ENCODE data around the gene LMF1. TPM values are rescaled to one million over a fixed set of nuclear protein-coding genes. Genes with fewer than 3 reads are reported as not detected.

Gene LMF1
- total RNA-seq, 1 experiment from 2014 or later: 12.8 TPM

- peaks cover 75% of the 10 kb centered on the region for H3K27me3 ChIP-seq (ENCODE audit: insufficient read depth, low read length)
- ChIA-PET POLR2A (no interaction called here), RAD21 (ENCODE audit: low non-redundant PET in 1 of 2, low total read pairs in 2 of 2, uncharacterized antibody in 2 of 2, unreplicated experiment in 2 of 2) (no interaction called here), CTCF (no interaction called here)
- no peak overlapping the region for H3K4me2 ChIP-seq (ENCODE audit: low read length)
- ATAC-seq: no peak
- TF ChIP-seq TCF7L2 (IDR thresholded peaks at IDR 0.05; ENCODE audit: borderline replicate concordance, extremely low read depth, insufficient read depth, insufficient read length) (no peak), MAX (IDR thresholded peaks at IDR 0.05) (no peak), SRF (IDR thresholded peaks at IDR 0.05; ENCODE audit: low read depth) (no peak), SIN3A (IDR thresholded peaks at IDR 0.05; ENCODE audit: low read depth) (no peak), ZFX (IDR thresholded peaks at IDR 0.05) (no peak), CEBPB (IDR thresholded peaks at IDR 0.05; ENCODE audit: low read depth) (no peak)
- H4K20me1 ChIP-seq (ENCODE audit: insufficient read depth): no peaks in the 10 kb centered on the region
- H3K9ac ChIP-seq (ENCODE audit: low read length): no peak overlapping the region
- intact Hi-C loops (cut with micrococcal nuclease): no loop called here
- no peak overlapping the region for H3K4me3 ChIP-seq (replicated peaks in 1 of 2; ENCODE audit: low read depth in 1 of 2, low read length in 2 of 2)
- H3K27ac ChIP-seq (ENCODE audit: low read depth, low read length): no peak overlapping the region
- H3K9me3 ChIP-seq (ENCODE audit: control insufficient read depth in 1 of 2, insufficient read depth in 1 of 2, low read depth in 1 of 2, low read length in 2 of 2): no peaks in the 10 kb centered on the region; a peak in 1 of 4 replicates
- BruUV-seq (replicated peaks): no TSS peak
- no peaks in the 10 kb centered on the region for H3K79me2 ChIP-seq (ENCODE audit: insufficient read depth, low read length)
- no peak for DNase-seq (ENCODE audit: low read depth, low spot score)
- H3K4me1 ChIP-seq (ENCODE audit: control insufficient read depth in 1 of 2, insufficient read depth in 2 of 2, low read length in 2 of 2): peaks cover 35 to 46% of the 10 kb centered on the region in 2 experiments
- no peaks in the 10 kb centered on the region for H3K9me2 ChIP-seq (ENCODE audit: insufficient read depth)
- no peaks in the 10 kb centered on the region for H3K36me3 ChIP-seq (ENCODE audit: control insufficient read depth in 1 of 2, insufficient read depth in 2 of 2, low read length in 2 of 2)
- H2AFZ ChIP-seq (ENCODE audit: low read depth, low read length, poor library complexity, severe bottlenecking): no peak overlapping the region
These were observed 28.9 kb upstream of the LMF1 start for GRCh38 chr16:999677-1000076.

GRCh38 chr16:998615-999014, 27.8 kb upstream of the LMF1 start:
- TF ChIP-seq ZFX (IDR thresholded peaks at IDR 0.05): 0 out of 2 replicates have a peak, but pooled peaks have one; percentile 11
- TF ChIP-seq REST (IDR thresholded peaks at IDR 0.05; ENCODE audit: low read depth): no peak
- TF ChIP-seq JUND (IDR thresholded peaks at IDR 0.05): no peak
- no peak for TF ChIP-seq CBX3 (IDR thresholded peaks at IDR 0.05; ENCODE audit: low read depth)
- Histone ChIP-seq H3K9ac (ENCODE audit: low read length) (no peak overlapping the region), H3K4me2 (ENCODE audit: low read length) (no peak overlapping the region), H3K27ac (ENCODE audit: low read depth, low read length) (no peak overlapping the region), H2AFZ (ENCODE audit: low read depth, low read length, poor library complexity, severe bottlenecking) (no peak overlapping the region), H3K4me3 (replicated peaks in 1 of 2; ENCODE audit: low read depth in 1 of 2, low read length in 2 of 2) (no peak overlapping the region), H3K79me2 (ENCODE audit: insufficient read depth, low read length) (no peaks in the 10 kb centered on the region), H3K4me1 (ENCODE audit: control insufficient read depth in 1 of 2, insufficient read depth in 2 of 2, low read length in 2 of 2) (peaks cover 31 to 37% of the 10 kb centered on the region in 2 experiments), H3K9me3 (ENCODE audit: control insufficient read depth in 1 of 2, insufficient read depth in 1 of 2, low read depth in 1 of 2, low read length in 2 of 2) (no peaks in the 10 kb centered on the region; a peak in 1 of 4 replicates), H4K20me1 (ENCODE audit: insufficient read depth) (no peaks in the 10 kb centered on the region), H3K9me2 (ENCODE audit: insufficient read depth) (no peaks in the 10 kb centered on the region), H3K27me3 (ENCODE audit: insufficient read depth, low read length) (peaks cover 75% of the 10 kb centered on the region), H3K36me3 (ENCODE audit: control insufficient read depth in 1 of 2, insufficient read depth in 2 of 2, low read length in 2 of 2) (no peaks in the 10 kb centered on the region)
- intact Hi-C loops (cut with micrococcal nuclease): no loop called here
- POLR2A ChIA-PET: no interaction called here
- CTCF ChIA-PET: no interaction called here
- DNase-seq (ENCODE audit: low read depth, low spot score): no peak
- RAD21 ChIA-PET (ENCODE audit: low non-redundant PET in 1 of 2, low total read pairs in 2 of 2, uncharacterized antibody in 2 of 2, unreplicated experiment in 2 of 2): no interaction called here
- BruUV-seq (replicated peaks): no TSS peak
- no peak for ATAC-seq

Measured in HCT116 (cell line).